Measurements from ENCODE around the gene OLFML2A.

DNA sequence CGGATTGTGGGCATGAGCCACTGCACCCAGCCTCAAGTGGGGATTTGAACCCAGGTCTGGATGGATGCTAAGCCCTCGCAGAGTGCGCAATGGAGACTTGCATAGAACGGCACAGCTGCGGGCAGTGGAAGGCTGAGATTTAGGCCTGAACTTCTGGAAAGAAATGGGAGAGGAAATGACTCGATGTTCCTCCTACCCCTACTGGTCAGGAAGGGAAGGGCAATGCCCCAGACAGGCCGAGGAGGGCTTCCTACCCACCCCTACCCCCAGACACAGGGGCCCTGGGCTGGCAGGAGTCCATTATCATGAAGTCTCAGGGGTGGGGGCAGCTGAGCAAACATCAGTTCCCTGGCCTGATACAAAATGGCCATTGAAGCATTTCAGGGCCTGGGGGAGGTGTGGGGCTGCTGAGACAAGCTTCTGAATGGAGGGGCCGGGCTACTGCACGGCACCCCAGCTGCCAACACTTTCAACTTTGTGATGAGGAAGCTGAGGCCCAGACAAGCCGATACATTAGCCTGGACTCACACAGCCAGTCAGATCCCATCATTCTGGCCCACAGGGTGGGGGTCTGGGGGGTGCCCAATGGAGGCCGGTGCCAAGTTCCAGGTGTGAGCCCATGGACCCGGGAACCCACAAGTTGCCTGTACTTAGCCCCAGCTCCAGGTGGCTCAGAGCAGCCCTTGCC lies 62.8 kb downstream of the OLFML2A start:
- TF ChIP-seq CTCF (IDR thresholded peaks at IDR 0.05): peak in 2 of 4 experiments; percentile 41 to 45
- TF ChIP-seq EP300 (IDR thresholded peaks at IDR 0.05): no peak

Measured in sigmoid colon (tissue), 4 donors.